HG02759 (cell line): ENCODE data around the gene CLPSL2.

Experiments used
- ATAC-seq: cut with Tn5 transposase; IDR thresholded peaks from one replicate; pipeline ENCODE4 v1.9.1; 2021; ENCODE audit warnings: mild to moderate bottlenecking, moderate library complexity; ENCODE audit not compliant: unreplicated experiment

CLPSL2 gene

DNA sequence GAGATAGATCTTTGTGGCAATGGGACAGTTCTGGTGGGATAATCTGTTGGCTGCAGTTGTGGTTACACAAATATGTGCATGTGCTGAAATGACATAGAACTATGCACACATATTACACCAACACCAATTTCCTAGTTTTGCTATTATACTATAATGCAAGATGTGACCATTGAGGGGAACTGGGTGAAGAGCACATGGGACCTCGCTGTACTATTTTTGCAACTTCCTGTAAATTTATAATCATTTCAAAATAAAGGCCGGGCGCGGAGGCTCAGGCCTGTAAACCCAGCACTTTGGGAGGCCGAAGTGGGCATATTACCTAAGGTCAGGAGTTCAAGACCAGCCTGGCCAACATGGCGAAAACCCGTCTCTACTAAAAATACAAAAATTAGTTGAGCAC, 30.9 kb upstream of the CLPSL2 start:
- no peak for ATAC-seq

DNA sequence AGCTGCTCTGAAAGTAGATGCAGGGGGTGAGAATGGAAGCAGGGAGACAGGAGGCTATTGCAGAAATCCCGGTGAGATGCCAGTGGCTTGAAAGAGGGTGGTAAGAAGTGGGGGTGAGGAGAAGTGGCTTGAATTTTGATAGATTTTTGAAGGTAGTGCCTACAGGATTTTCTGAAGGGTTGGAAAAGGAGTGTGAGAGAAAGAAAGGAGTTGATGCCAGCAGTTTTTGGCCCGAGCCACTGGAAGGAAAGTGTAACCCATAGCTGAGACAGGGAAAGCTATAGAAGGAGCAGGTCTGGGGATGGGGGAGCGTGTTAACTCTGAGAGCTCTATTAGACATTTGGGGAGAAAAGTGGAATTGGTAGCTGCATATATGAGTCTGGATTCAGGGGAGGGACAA, 29.9 kb upstream of the CLPSL2 start:
- ATAC-seq: no peak

DNA sequence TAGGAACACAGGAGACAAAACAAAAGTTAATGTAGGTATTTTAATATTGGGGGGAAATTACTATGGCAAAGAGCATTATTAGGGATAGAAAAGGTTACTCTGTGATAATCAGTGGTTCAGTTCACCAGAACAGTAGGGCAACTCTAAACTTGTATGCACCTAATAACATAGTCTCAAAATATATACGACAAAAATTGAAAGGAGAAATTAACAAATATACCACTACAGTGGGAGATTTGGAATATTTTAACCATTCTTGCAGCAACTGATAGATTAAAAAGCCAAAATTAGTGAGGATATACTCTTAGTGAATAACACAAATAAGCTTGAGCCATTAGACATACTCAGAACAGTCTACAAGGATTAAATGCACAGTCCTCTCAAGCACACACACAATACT, 28.5 kb upstream of the CLPSL2 start:
- no peak for ATAC-seq

DNA sequence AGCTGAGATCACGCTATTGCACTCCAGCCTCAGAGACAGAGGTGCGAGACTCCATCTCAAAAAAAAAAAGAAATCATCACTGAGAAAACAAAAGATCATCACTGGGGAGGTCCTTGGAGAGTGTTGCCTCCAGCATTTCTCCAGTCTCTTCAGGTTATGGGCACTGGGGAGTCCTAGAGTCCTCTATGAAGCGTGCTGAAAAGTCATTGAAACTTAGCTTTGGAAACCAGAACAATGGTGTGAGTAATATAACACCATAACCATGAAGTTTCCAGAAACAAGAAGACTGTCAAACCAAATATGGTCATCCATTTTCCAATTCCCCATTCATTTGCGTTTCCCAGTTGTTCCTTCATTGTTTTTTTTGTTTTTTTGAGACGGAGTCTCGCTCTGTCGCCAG, 25.8 kb upstream of the CLPSL2 start:
- ATAC-seq: no peak

DNA sequence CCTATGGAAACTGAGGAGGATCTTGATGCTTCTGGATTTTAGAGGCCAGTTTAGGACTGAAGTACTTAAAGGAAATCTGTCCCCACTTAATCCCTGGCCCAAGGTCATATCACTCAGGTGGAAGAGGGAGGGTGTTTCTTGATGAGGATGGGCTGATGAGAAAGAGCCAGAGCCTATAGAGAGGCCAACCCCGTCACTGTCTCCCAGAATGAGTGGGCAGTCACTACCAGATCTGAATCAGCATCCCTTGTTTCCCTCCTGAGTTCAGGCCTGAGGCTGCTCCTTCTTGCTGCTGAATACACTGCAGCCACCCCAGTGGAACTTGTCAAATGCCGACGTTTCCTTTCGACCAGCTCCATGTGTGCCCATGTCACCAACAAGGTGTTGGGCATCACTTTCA, 24.8 kb upstream of the CLPSL2 start:
- no peak for ATAC-seq

DNA sequence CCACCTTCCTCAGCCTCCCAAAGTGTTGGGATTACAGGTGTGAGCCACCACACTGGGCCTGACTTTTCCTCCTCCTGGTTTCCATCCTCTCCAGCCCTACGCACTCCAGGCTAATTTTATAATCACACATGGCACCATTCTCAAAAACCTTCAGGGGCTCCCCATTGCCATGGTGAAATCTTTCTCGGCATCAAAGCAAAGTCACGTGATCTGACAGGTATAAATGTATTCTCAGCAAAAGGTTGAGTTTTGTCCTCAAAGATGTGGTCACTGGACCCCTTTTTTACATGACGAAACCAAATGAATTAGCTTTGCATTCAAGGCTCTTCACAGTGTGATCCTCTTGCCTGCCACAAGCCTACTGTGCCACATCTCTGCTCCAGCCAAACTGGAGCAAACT, 24.1 kb upstream of the CLPSL2 start:
- no peak for ATAC-seq

DNA sequence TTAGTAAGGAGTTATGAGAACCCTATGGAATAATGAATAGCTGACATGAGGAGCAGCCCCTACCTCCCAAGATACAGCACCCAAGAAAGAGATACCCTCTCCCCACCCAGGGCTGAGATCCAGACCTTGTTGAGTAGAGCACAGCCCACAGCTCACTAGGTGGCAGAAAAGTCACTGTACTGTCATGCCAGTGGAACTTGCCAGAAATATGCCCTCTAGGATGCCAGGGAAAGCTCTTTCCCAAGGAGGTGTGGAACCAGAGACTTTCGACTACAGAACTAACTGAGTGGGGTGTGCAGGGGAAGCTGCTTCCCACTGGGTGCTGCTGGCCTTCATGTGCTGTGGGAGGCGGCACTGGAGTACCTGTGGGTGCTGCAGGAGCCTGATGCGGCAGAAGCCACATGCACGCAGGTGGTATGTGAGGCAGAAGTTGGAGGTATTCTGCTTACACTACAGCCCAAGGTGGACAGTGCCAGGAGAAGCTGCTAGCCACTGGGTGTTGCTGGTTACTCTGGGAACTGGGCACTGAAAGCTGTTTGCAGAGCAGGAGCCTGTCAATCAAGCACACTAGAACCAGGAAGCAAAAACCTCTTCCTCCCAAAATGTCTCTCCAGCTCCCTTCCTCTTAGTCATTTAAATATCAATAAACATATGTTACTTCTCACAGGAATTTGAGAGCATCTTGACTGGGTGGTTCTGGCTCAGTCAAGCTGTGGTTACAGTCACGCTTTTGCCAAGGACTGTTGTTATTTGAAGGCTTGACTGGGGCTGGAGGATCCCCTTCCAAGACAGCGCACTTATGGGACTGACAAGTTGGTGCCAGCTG, 21.7 kb upstream of the CLPSL2 start:
- ATAC-seq: no peak

DNA sequence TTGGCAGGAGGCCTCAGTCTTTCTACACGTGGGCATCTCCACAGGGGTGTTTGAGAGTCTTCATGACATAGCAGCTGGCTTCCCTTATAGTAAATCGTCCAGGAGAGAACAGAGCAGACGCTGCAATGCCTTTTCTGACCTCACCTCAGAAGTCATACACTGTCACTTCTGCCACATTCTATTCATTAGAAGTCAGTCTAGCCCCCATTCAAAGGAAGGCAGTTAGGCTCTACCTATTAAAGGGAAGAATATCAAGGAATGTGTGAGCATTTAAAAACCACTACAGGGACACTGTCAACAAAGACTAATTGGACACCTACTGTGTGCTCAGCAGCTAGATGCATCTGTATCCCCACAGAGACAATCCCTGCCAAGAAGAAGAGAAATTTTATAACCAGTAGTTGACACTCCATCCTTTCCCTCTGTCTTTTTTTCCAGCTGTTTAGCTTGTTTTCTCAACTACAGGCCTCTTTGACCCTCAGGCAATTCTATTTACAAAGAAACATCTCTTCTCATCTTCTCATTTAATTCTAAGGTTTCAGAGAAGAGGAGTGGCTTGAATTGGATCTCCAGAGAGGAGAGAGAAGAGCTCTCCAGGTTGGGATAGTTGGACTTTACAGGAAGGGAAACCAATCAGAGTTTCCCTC, 21.0 kb upstream of the CLPSL2 start:
- ATAC-seq: no peak

DNA sequence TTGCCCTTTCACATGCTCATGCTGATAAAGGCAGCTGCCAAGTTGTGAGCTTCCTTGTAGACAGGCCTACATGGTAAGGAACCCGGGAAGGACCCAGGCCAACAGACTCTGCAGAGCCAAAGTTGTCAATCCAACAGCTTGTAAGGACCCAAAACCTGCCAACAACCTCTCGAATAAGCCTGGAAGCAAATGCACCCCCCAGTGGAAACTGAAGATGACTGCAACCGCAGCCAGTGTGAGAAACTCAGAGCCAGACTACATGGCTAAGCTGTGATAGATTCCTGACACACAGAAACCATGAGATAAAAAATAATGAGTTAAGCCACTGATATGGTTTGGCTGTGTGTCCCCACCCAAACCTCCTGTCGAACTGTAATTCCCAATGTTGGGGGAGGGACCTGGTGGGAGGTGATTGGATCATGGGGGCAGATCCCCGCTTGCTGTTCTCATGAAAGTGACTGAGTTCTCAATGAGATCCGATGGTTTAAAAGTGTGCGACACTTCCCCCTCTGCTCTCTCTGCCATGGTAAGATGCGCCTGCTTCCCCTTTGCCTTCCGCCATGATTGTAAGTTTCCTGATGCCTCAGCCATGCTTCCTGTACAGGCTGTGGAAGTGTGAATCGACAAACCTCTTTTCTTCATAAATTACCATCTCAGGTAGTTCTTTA, 18.8 kb upstream of the CLPSL2 start:
- no peak for ATAC-seq

DNA sequence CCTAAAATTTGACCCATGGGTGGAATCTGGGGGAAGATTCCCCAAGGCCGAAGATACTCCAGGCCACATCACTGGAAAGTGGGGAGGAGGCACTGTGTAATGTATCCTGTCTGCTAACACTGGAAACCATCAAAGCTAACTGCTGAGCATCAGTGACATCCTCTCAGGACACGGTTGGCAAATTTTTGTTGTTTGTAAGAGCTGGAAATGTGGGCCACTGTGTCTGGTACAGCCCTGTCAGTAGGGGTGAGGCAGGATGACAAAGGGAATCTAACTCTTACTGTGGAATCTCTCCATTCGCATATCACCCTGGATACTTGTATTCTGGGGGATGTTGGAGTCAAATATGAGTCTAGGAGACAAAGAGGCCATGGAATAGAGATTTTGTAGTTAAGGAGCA, 17.0 kb upstream of the CLPSL2 start:
- ATAC-seq: no peak

DNA sequence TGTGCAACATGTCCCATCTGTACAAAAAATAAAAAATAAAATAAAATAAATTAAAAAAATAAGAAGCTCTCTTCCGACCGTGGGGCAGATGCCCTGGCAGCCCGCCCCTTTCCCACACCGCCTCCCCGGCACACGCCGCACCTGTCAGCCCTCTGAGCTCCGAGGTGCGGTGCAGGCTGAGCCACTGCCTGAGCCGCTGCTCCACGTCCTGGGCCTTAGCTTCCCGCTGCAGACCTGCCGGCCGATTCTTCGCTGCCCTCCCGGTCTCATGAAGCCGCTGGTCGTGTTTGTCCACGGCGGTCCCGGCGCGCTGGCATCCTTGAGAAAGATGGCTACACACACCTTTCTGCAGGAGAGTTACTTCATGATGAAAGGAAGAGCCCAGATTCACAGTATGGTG, 10.7 kb upstream of the CLPSL2 start:
- no peak for ATAC-seq

DNA sequence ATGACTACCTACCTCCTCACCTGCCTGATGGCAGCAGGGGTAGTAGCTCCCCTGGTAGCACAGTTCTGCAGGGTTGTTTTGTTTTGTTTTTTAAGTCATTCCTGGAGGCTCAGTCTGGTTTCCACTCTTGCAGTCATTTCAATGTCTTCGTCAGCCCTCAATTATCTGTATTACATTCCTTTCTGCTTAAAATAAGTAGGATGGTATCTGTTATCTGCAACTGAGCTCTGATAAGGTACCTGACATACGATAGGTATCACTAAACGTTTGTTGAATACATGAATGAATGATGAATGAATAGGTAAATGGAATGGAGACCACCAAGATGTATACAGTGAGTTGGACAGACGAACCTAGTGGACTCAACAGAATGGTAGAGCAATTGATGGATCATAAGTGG, 7.2 kb upstream of the CLPSL2 start:
- no peak for ATAC-seq

DNA sequence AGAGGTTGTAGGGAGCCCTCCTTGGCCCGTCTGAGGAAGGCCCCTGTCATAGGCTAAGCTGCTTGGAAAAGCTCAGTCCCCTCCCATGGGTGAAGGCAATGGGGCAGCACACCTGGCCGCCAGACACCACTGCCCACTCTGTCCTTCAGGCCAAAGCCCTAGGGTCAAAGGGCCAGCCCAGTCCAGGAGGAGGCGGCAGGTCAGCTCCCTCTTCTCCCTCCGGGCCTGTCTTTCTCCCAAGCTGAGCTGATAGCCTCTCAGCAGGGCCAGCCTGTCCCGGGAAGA, 5.1 kb upstream of the CLPSL2 start:
- ATAC-seq: no peak

DNA sequence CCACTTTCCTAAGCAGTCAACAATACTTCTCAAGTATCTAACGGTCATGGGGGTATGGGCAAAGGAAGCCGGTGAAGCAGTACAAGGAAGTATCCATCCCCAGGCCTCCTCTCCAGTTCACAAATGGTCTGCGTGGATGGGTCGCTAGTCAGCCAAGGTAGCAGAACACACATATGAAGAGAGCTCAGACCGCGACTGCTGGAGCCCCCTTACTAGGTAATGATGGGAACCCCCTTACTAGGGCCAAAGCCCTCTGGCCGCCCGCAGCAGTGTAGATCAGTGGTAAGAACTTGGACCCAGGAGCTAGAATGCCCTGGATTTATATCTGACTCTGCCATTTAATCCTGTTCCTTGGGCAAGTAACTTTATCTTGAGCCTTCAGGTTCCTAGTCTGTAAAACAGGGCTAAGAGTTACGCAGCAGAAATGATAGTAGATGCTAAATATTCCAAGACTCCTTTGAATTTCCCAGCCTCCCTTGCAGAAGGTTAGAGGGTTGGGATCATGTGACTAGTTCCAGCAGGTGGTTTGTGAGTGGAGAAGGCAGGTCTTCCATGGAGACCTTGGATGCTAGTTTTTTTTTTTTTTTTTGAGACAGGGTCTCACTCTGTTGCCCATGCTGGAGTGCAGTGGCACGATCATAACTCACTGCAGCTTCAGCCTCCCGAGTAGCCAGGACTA, 2.1 kb upstream of the CLPSL2 start:
- ATAC-seq: no peak

DNA sequence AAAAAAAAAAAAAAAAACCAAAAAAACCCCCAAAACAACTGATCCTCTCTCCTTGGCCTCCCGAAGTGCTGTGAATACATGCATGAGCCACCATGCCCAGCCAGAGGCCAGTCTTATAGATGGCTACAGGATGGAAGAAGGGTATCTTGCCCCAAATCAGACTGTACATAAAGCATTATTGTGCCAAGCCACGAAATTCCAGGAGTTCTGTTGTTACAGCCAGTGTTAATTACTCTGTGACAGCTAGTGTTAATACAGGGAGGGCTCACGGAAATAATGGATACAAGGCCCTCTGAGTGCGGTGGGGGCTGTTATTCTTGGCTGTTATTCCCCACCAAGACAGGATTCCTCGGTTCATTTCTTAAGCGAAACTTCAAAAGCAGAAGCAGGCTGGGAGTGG, 1.4 kb upstream of the CLPSL2 start:
- no peak for ATAC-seq

DNA sequence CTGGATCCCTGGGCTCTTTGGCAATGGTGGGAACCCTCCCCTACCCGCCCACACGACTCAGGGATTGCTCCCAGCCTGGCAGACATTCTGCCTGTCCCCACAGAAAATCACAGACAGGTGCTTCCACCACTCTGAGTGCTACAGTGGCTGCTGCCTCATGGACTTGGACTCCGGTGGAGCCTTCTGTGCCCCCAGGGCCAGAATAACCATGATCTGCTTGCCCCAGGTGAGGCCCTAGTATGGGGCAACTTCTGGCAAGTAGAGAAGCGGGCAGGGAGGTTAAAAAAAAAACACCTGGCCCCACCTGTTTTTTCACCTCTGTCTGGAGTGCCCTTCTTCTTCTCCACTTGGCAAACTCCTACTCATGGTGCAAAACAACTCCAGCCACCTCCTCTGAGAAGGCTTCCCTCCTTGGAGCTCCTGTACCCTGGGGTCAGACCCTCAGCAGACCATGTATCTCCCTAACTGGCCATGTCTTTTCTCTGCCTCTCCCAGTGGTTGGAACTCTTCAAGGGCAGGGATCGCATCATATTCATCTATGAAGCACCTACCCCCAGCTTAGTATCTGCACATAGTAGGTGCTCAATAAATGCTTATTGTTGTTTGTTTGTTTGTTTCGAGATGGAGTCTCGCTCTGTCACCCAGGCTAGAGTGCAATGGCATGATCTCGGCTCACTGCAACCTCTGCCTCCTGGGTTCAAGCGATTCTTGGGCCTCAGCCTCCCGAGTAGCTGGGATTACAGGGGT, 1.1 kb downstream of the CLPSL2 start:
- no peak for ATAC-seq

DNA sequence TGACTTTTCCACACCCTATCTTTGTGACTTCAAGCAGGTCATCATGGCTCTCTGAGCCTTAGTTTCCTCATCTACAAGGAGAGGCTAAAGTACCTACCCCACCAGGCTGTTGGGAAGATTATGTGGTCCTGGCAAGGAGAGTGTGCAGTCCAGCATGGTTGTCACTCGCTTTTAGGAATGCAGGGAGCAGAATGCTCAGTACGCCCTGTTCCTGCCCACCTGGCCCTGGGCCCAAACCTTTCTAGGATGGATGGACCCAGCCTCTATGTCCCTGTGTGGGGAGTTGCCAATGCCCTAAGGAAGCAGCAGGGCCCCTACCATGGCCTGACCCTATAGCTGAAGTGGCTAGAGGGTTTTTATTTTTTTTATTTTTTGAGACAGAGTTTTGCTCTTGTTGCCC, 2.0 kb downstream of the CLPSL2 start:
- ATAC-seq: no peak

DNA sequence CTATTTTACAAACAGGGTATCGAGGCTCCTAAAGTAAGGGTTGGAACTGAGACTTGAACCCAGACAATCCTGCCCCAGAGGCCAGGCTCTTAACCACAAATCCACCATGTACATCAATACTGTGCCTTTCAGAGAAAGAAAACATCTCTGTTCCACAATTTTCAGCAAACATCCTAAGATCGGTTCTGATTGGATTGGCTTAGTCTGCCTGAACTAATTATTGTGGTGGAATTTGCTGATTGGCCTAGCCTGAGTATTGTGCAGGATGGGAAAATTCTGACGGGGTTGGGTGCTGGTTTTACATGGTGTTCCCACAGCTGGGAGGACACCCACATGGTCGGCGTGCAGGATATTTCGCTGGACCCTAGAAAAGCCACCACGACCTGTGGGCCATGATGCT, 4.3 kb downstream of the CLPSL2 start, which contains the start of gene CLPSL1:
CLPSL1 (plus strand) TSS at position 301 of the 400 bp plus-strand sequence; CDS start at position 393, 92 bp downstream.
- ATAC-seq: no peak

DNA sequence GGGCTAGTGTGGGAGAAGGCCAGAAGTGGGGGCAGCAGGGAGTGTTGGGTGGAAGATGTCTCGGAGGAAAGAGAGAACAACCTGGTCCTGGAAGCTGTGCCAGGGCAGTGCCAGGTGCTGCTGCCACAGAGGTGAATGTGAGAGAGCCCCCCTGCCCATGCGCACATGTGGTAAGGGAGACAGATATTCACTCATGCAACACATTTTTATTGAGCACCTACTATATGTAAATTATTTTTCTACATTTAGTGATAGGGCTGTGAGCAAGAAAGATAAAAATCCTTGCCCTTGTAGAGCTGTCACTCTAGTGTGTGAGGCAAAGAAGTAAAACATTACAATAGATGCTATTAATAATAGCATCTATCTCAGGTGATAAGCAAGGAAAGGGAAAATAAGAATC, 4.9 kb downstream of the CLPSL2 start:
- ATAC-seq: no peak

DNA sequence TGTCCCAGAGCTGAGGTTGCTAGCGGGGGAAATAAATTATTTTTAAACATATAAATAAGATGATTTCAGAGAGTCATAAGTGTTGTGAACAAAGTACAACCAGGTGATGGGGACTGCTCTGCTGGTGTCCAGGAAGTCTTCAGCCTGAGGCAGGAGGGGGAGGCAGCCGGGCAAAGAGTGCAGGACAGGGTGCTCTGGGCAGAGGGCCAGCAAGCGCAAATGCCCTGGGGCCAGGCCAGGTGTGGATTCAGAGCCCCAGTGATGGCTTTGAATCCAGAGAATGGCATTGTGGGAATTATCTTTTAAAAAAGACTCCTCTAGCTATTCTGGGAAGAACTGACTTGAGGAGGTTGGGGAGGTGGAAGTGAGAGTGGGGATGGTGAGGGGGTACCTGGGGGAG, 6.0 kb downstream of the CLPSL2 start:
- no peak for ATAC-seq

DNA sequence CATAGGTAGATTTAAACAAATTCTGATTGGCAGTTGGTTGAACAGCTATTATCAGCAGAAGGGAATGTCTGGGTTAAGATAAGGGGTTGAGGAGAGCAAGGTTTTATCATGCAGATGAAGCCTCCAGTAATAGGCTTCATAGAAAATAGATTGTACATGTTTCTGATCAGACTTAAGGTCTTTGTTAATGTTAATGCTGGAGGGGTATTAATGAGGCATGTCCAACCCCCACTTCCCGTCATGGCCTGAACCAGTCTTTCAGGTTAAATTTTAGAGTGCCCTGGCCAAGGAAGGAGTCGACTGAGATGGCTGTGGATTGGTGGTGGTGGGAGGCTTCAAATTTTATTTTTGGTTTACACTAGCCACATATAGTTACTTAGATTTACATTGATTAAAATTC, 7.8 kb downstream of the CLPSL2 start:
- ATAC-seq: no peak
